GM23248 (cell line): Measurements from ENCODE around the gene TTBK1. TPM values are rescaled to one million over a fixed set of nuclear protein-coding genes. Genes with fewer than 3 reads are reported as not detected.

Experiments used
- DNase-seq: peaks from one replicate; pipeline ENCODE4 v3.0.0-alpha.2; 2015
- H2AFZ ChIP-seq: fragments of 200-600 bp; sonication (generic); 2 replicates; pipeline ENCODE4 v1.6.1; 2016; ENCODE audit warnings: antibody characterized with exemption
- H3F3A ChIP-seq: fragments of 200-600 bp; sonication (generic); 2 replicates; pipeline ENCODE4 v1.6.1; 2016; ENCODE audit warnings: mild to moderate bottlenecking, antibody characterized with exemption, mixed run types; ENCODE audit not compliant: insufficient read depth
- H3K27ac ChIP-seq: fragments of 200-600 bp; sonication (generic); 2 replicates; pipeline ENCODE4 v1.5.1; 2016; ENCODE audit warnings: mild to moderate bottlenecking
- H3K27me3 ChIP-seq: fragments of 200-600 bp; sonication (generic); replicated peaks from 2 replicates; pipeline ENCODE4 v1.6.1; 2016; ENCODE audit warnings: mild to moderate bottlenecking; ENCODE audit not compliant: insufficient read depth
- H3K36me3 ChIP-seq: fragments of 200-600 bp; sonication (generic); 2 replicates; pipeline ENCODE4 v1.6.1; 2016; ENCODE audit warnings: low read depth, mild to moderate bottlenecking
- H3K4me1 ChIP-seq: fragments of 200-600 bp; sonication (generic); 2 replicates; pipeline ENCODE4 v1.6.1; 2016; ENCODE audit warnings: mild to moderate bottlenecking; ENCODE audit not compliant: insufficient read depth
- H3K4me2 ChIP-seq: fragments of 200-600 bp; sonication (generic); one replicate; pipeline ENCODE4 v1.6.1; 2016; ENCODE audit warnings: mild to moderate bottlenecking; ENCODE audit not compliant: unreplicated experiment
- H3K4me3 ChIP-seq: fragments of 200-600 bp; sonication (generic); 2 replicates; pipeline ENCODE4 v1.5.1; 2016; ENCODE audit warnings: mild to moderate bottlenecking
- H3K79me2 ChIP-seq: fragments of 200-600 bp; sonication (generic); 2 replicates; pipeline ENCODE4 v1.6.1; 2016; ENCODE audit warnings: mild to moderate bottlenecking; ENCODE audit not compliant: insufficient read depth
- H3K9ac ChIP-seq: fragments of 200-600 bp; sonication (generic); 2 replicates; pipeline ENCODE4 v1.6.1; 2016; ENCODE audit warnings: mild to moderate bottlenecking
- H3K9me2 ChIP-seq: fragments of 200-600 bp; sonication (generic); 2 replicates; pipeline ENCODE4 v1.6.1; 2016; ENCODE audit warnings: mixed run types, mild to moderate bottlenecking, moderate library complexity; ENCODE audit not compliant: insufficient read depth
- H3K9me3 ChIP-seq: fragments of 200-600 bp; sonication (generic); one replicate; pipeline ENCODE4 v1.6.1; 2017; ENCODE audit warnings: low read depth
- H4K20me1 ChIP-seq: fragments of 200-600 bp; sonication (generic); 2 replicates; pipeline ENCODE4 v1.6.0; 2016; ENCODE audit not compliant: insufficient read depth
- EZH2 ChIP-seq: fragments of 200-600 bp; sonication (generic); IDR thresholded peaks from 2 replicates; pipeline ENCODE4 v1.6.1; 2018; ENCODE audit warnings: antibody characterized with exemption, mild to moderate bottlenecking; ENCODE audit not compliant: insufficient read depth, poor library complexity, severe bottlenecking
- EZH2phosphoT487 ChIP-seq: fragments of 200-600 bp; sonication (generic); IDR thresholded peaks from 2 replicates; pipeline ENCODE4 v1.6.1; 2018; ENCODE audit warnings: antibody characterized with exemption, moderate library complexity, mild to moderate bottlenecking, low read depth; ENCODE audit not compliant: insufficient read depth
- WGBS, 2 experiments: methylation state at CpG; one replicate each; pipeline ENCODE4 v1.1.6; 2015 to 2017; ENCODE audit warnings: low lambda C conversion rate in 2 of 2, low coverage in 1 of 2; ENCODE audit errors: missing lambda C conversion rate in 2 of 2; 5-methylcytosine and 5-hydroxymethylcytosine counted together
- in situ Hi-C: fragments of 300-500 bp; cut with MboI; formaldehyde crosslinking; loops from 2 replicates; pipeline ENCODE4 v1.15.0; 2020
- polyA plus RNA-seq: library from polyadenylated mRNA; unstranded; fragments of >200 nt; fragmentation: Nextera tagmentation; extraction: Ambion mirVana; gene quantifications from 2 replicates; pipeline ENCODE4 v1.2.1, GENCODE V29; 2016
- total RNA-seq: library from RNA; depleted of rRNA; stranded (reverse); fragments of >200 nt; shearing (Covaris generic); gene quantifications from 2 replicates; pipeline ENCODE4 v1.2.3, GENCODE V29; 2014

TTBK1 gene
- total and polyA plus RNA-seq, 2 experiments from 2014 or later = not detected

DNA sequence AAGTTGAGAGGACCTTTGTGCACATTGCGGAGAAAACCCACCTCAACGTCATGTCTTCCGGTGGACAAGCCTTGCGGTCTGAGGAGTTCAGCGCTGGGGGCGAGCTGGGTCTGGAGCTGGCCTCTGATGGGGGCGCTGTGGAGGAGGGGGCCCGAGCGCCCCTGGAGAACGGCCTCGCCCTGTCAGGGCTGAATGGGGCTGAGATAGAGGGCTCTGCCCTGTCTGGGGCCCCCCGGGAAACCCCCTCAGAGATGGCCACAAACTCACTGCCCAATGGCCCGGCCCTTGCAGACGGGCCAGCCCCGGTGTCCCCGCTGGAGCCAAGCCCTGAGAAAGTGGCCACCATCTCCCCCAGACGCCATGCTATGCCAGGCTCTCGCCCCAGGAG is 40.2 kb downstream of the TTBK1 start:
- Histone ChIP-seq H3K9ac (no peak overlapping the region), H3K9me2 (no peaks in the 10 kb centered on the region), H4K20me1 (no peaks in the 10 kb centered on the region), H2AFZ (no peak overlapping the region), H3K4me1 (peaks cover 6% of the 10 kb centered on the region; the same call in 1 of the 2 replicates), H3K79me2 (no peaks in the 10 kb centered on the region), H3K27me3 (peaks cover 13% of the 10 kb centered on the region), H3K4me3 (no peak overlapping the region), H3K27ac (no peak overlapping the region), H3K36me3 (no peaks in the 10 kb centered on the region), H3K9me3 (no peaks in the 10 kb centered on the region), H3K4me2 (no peak overlapping the region), H3F3A (no peaks in the 10 kb centered on the region)
- 72 to 80% methylated on average over 12 to 17 of the region's 18 CpGs for WGBS, 2 experiments
- in situ Hi-C loops = no loop called here
- DNase-seq = no peak
- no peak for TF ChIP-seq EZH2phosphoT487

DNA sequence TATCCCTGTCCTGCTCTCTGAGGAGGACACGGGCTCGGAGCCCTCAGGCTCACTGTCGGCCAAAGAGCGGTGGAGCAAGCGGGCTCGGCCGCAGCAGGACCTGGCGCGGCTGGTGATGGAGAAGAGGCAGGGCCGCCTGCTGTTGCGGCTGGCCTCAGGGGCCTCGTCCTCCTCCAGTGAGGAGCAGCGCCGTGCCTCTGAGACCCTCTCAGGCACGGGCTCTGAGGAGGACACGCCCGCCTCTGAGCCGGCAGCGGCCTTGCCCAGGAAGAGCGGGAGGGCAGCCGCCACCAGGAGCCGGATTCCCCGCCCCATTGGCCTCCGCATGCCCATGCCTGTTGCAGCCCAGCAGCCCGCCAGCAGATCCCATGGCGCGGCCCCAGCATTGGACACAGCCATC is 40.6 kb downstream of the TTBK1 start:
- in situ Hi-C loops = no loop called here
- no peak overlapping the region for H2AFZ ChIP-seq
- 83% methylated on average over 19 to 22 of the region's 27 CpGs for WGBS, 2 experiments

DNA sequence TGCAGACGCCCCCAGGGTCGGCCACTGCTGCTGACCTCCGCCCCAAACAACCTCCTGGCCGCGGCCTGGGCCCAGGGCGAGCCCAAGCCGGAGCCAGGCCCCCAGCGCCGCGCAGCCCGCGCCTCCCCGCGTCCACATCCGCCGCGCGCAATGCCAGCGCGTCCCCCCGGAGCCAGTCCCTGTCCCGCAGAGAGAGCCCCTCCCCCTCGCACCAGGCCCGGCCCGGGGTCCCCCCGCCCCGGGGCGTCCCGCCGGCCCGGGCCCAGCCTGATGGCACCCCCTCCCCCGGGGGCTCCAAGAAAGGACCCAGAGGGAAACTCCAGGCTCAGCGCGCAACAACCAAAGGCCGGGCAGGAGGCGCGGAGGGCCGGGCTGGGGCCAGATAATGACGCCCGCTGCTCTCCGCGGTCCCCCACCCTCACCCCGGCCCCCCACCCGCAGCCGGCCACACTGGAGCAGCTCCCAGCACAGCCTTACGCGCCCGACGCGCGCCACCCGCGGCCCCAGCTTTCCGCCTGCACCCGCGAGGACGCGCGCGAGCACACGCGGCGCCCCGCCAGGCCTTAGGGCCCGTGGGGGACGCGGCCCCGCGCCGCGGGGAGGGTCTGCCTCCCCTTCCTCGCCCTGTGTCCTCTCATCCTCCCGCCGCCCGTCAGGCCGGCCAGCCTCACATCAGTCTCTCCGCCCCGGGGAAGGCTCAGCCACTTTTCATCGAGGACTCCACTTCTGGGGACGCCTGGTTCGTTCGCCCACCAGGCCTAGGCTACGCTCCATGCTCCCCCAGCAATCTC is 41.9 kb downstream of the TTBK1 start:
- peak overlapping the region; percentile 58 for H2AFZ ChIP-seq

More for the DNA sequence above, 40.6 kb downstream of the TTBK1 start:
- Histone ChIP-seq H3K36me3 (no peaks in the 10 kb centered on the region), H3K9me2 (no peaks in the 10 kb centered on the region), H3K4me1 (0 out of 2 replicates have a peak, but pooled peaks cover 2% of the 10 kb centered on the region), H3K27me3 (peaks cover 13% of the 10 kb centered on the region), H3K4me3 (no peak overlapping the region), H3K9me3 (no peaks in the 10 kb centered on the region), H3K79me2 (no peaks in the 10 kb centered on the region), H3F3A (no peaks in the 10 kb centered on the region), H3K27ac (no peak overlapping the region), H3K4me2 (no peak overlapping the region), H3K9ac (no peak overlapping the region), H4K20me1 (no peaks in the 10 kb centered on the region)
- no peak for DNase-seq
- TF ChIP-seq EZH2 = no peak
- TF ChIP-seq EZH2phosphoT487 = no peak

DNA sequence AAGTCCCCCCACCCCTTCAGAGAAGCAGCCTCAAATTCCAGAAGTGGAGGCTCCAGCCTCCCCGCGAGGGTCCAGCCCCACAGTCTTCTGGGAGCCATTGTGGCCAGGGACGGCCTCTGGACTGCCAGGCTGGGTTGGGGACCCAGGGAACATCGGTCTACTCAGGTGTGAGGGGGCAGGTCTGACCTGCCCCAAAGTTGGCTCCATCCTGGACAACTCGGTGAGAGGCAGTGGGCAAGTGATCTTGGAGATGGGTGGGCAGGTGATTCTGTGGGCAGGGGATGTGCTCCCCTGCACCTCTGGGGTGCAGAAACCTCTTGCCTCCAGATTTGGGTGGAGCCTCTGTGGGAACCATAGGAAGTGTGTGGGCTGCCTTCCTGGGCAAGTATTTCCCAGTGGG is 42.6 kb downstream of the TTBK1 start:
- Histone ChIP-seq H3K27me3 (peaks cover 13% of the 10 kb centered on the region), H3K27ac (no peak overlapping the region), H3K4me2 (no peak overlapping the region), H3F3A (no peaks in the 10 kb centered on the region), H3K36me3 (no peaks in the 10 kb centered on the region), H3K9me2 (no peaks in the 10 kb centered on the region), H3K4me1 (no peaks in the 10 kb centered on the region), H3K4me3 (no peak overlapping the region), H3K9me3 (no peaks in the 10 kb centered on the region), H4K20me1 (no peaks in the 10 kb centered on the region), H3K9ac (no peak overlapping the region), H3K79me2 (no peaks in the 10 kb centered on the region), H2AFZ (no peak overlapping the region)
- in situ Hi-C loops = no loop called here
- no peak for TF ChIP-seq EZH2
- TF ChIP-seq EZH2phosphoT487 = no peak
- WGBS, 2 experiments = 53 to 59% methylated on average over 5 of the region's 5 CpGs
- DNase-seq = no peak

More for the DNA sequence above, 41.9 kb downstream of the TTBK1 start:
- in situ Hi-C loops = no loop called here
- Histone ChIP-seq H4K20me1 (no peaks in the 10 kb centered on the region), H3K36me3 (no peaks in the 10 kb centered on the region), H3K4me3 (peak overlapping the region; percentile 52; the same call in 1 of the 2 replicates), H3K4me2 (peak overlapping the region; percentile 35), H3K9me2 (no peaks in the 10 kb centered on the region), H3K27ac (no peak overlapping the region), H3K9ac (no peak overlapping the region; the same call in 1 of the 2 replicates), H3K79me2 (no peaks in the 10 kb centered on the region), H3K27me3 (peaks cover 13% of the 10 kb centered on the region), H3K9me3 (no peaks in the 10 kb centered on the region), H3K4me1 (no peaks in the 10 kb centered on the region), H3F3A (no peaks in the 10 kb centered on the region)
- TF ChIP-seq EZH2 = no peak
- TF ChIP-seq EZH2phosphoT487 = no peak
- peak; percentile 30 for DNase-seq
- WGBS, 2 experiments = 3 to 6% methylated on average over 53 to 83 of the region's 83 CpGs
